Natural killer cell (primary cell): ENCODE data around the gene QRSL1. TPM values are rescaled to one million over a fixed set of nuclear protein-coding genes. Genes with fewer than 3 reads are reported as not detected.

ENCODE experiments used
- ATAC-seq, 3 donors: fragments of 150-1000 bp in 2 of 3; fragments of 200-7000 bp in 1 of 3; cut with Tn5 transposase; 1 replicate in 1 of 3; 2 replicates in 2 of 3; pipeline ENCODE4 v1.10.0; 2021; ENCODE audit warnings: mild to moderate bottlenecking in 2 of 3, moderate library complexity in 2 of 3
- DNase-seq, 2 donors: peaks; one replicate each; pipeline versions ENCODE4 v3.0.0 to v3.0.0-alpha.2; 2013 to 2021; ENCODE audit warnings: mixed read lengths in 1 of 2
- H3K27ac ChIP-seq: one replicate; pipeline ENCODE4 v1.5.1; 2013; ENCODE audit warnings: mild to moderate bottlenecking, low read length
- H3K27me3 ChIP-seq: one replicate; pipeline ENCODE4 v1.6.1; 2013; ENCODE audit warnings: low read length; ENCODE audit not compliant: control insufficient read depth, insufficient read depth
- H3K36me3 ChIP-seq: one replicate; pipeline ENCODE4 v1.6.1; 2013; ENCODE audit warnings: low read length; ENCODE audit not compliant: control insufficient read depth, insufficient read depth
- H3K4me1 ChIP-seq: one replicate; pipeline ENCODE4 v1.6.1; 2013; ENCODE audit warnings: low read length; ENCODE audit not compliant: control insufficient read depth, insufficient read depth
- H3K4me3 ChIP-seq: one replicate; pipeline ENCODE4 v1.5.1; 2013; ENCODE audit warnings: low read length
- H3K9me3 ChIP-seq: one replicate; pipeline ENCODE4 v1.6.1; 2013; ENCODE audit warnings: low read length; ENCODE audit not compliant: control insufficient read depth, insufficient read depth
- H3K27ac Mint-ChIP-seq, 2 donors: one replicate each; pipeline ENCODE4 v1.8.0; 2022; ENCODE audit warnings: mild to moderate bottlenecking in 2 of 2, mixed read lengths in 2 of 2, moderate library complexity in 1 of 2
- H3K27me3 Mint-ChIP-seq, 2 donors: one replicate each; pipeline ENCODE4 v1.8.0; 2022; ENCODE audit warnings: low read depth in 2 of 2, mixed read lengths in 2 of 2
- H3K36me3 Mint-ChIP-seq: one replicate; pipeline ENCODE4 v1.8.0; 2022; ENCODE audit warnings: mixed read lengths
- H3K4me1 Mint-ChIP-seq, 2 donors: one replicate each; pipeline ENCODE4 v1.8.0; 2022; ENCODE audit warnings: mixed read lengths in 2 of 2
- H3K4me3 Mint-ChIP-seq: one replicate; pipeline ENCODE4 v1.8.0; 2022; ENCODE audit warnings: mild to moderate bottlenecking, moderate library complexity, mixed read lengths
- H3K9me3 Mint-ChIP-seq, 2 donors: one replicate each; pipeline ENCODE4 v1.8.0; 2022; ENCODE audit warnings: mixed read lengths in 2 of 2
- WGBS: methylation state at CpG from one replicate; pipeline ENCODE4 v1.1.7; 2013; ENCODE audit warnings: missing lambda C conversion rate; ENCODE audit not compliant: insufficient coverage; 5-methylcytosine and 5-hydroxymethylcytosine counted together
- intact Hi-C: fragments of 100-400 bp; cut with micrococcal nuclease; formaldehyde crosslinking; loops from one replicate; pipeline ENCODE4 v1.14.2; 2022
- total RNA-seq, 4 donors: library from RNA; stranded (reverse); fragments of 120-200 nt in 1 of 4; gene quantifications; one replicate each; pipeline versions ENCODE4 v1.2.3 to v1.2.4, GENCODE V29; 2013 to 2022
- TF ChIP-seq, protein P1 (sequence below): fragments of 200-600 bp; IDR thresholded peaks from one replicate; pipeline ENCODE4 v1.8.0; 2022; ENCODE audit warnings: antibody characterized with exemption

Gene QRSL1
- total RNA-seq, 3 donors from 2014 or later (not counting 1 experiment from before 2014, with no cell fraction given), result 5.6 to 8.4 (median 6.5) TPM

DNA sequence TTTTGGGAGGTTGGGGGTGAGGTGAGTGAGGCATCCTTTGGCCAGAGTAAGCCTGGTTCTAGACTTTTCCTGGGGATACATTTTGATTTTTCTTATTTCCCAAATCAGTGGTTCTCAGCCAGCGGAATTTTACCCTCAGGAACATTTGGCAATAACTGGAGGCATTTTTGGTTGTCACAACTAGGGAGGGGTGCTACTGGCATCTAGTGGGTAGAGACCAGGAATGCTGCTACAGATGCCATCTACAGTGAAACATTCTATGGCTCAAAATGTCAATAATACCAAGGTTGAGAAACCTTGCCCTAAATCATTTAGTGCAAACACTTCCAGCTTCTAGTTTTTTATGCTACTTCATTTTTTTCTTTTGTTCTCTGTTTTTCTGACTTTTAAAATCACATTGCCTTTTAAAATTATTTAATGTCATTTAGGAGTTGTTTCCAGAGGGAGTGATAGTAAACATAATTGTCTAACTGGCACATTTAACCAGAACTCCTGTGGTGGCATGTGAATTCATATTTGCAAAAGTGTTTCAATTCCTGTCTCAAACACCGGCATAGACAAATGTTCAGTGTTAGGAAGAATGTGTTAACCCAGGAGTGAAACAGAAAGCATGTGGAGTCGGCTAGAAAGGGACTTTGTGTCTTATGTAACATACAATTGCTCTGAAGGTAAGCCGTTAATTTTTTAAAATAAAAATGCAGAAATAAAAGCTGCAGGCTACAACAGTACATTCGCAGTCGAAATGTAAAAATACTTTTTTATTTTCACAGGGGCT is 59.0 kb downstream of the QRSL1 start:
- no peaks in the 10 kb centered on the region for H3K27me3 ChIP-seq
- H3K36me3 ChIP-seq, result no peaks in the 10 kb centered on the region
- H3K4me1 ChIP-seq, result no peaks in the 10 kb centered on the region
- no peak overlapping the region for H3K27ac Mint-ChIP-seq
- DNase-seq (no peak), ATAC-seq (no peak)
- H3K36me3 Mint-ChIP-seq, result no peaks in the 10 kb centered on the region
- H3K4me3 Mint-ChIP-seq, result no peak overlapping the region
- no peaks in the 10 kb centered on the region for H3K9me3 Mint-ChIP-seq
- H3K9me3 ChIP-seq, result no peaks in the 10 kb centered on the region
- peaks cover 3 to 5% of the 10 kb centered on the region in 2 donors for H3K27me3 Mint-ChIP-seq
- H3K4me3 ChIP-seq, result no peak overlapping the region
- no peaks in the 10 kb centered on the region for H3K4me1 Mint-ChIP-seq
- no peak overlapping the region for H3K27ac ChIP-seq
- TF ChIP-seq, protein P1, sequence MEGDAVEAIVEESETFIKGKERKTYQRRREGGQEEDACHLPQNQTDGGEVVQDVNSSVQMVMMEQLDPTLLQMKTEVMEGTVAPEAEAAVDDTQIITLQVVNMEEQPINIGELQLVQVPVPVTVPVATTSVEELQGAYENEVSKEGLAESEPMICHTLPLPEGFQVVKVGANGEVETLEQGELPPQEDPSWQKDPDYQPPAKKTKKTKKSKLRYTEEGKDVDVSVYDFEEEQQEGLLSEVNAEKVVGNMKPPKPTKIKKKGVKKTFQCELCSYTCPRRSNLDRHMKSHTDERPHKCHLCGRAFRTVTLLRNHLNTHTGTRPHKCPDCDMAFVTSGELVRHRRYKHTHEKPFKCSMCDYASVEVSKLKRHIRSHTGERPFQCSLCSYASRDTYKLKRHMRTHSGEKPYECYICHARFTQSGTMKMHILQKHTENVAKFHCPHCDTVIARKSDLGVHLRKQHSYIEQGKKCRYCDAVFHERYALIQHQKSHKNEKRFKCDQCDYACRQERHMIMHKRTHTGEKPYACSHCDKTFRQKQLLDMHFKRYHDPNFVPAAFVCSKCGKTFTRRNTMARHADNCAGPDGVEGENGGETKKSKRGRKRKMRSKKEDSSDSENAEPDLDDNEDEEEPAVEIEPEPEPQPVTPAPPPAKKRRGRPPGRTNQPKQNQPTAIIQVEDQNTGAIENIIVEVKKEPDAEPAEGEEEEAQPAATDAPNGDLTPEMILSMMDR, result no peak
- 74% methylated on average over 6 of the region's 6 CpGs for WGBS
- intact Hi-C loops, result no loop called here

DNA sequence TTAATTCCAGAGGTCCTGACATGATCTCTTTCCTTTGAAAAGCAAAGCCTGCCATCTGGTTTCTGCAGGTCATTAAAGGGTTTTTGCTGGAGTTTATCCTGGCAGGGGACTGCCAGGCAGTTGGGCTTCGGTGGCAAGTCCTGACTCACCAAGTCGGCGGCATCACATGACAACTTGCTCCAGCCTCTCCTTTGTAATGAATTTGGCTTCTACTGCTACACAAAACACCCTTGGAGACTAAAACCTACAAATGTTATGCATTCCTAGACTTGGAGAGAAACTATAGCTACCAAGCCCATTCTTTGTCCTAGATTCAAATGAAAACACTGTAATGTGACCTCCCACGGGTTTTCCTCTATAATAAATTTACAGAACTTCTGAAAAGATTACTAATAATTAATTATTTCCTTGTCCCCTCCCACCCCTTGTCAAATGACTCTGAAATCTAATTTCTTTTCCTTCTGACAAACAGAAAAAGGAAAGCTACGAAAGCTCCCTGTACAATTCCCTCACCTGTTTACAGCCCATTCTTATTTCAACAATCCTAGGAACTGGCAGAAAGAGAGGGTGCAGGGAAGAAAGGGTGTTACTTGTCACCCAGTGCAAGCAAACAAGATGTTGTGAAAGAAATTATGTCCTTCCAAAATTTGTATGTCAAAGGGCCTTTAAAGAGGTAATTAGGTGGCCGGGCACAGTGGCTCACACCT is 62.9 kb downstream of the QRSL1 start:
- DNase-seq (no peak), ATAC-seq (no peak)
- Mint-ChIP-seq H3K4me3 (no peak overlapping the region), H3K4me1 (no peaks in the 10 kb centered on the region), H3K27ac (no peak overlapping the region), H3K27me3 (peaks cover 9 to 10% of the 10 kb centered on the region in 2 donors), H3K36me3 (no peaks in the 10 kb centered on the region), H3K9me3 (no peaks in the 10 kb centered on the region)
- TF ChIP-seq, protein P1, result no peak
- intact Hi-C loops, result no loop called here
- no peaks in the 10 kb centered on the region for H3K27me3 ChIP-seq
- H3K9me3 ChIP-seq, result no peaks in the 10 kb centered on the region
- no peaks in the 10 kb centered on the region for H3K36me3 ChIP-seq
- 84% methylated on average over 6 of the region's 6 CpGs for WGBS
- H3K27ac ChIP-seq, result no peak overlapping the region
- no peak overlapping the region for H3K4me3 ChIP-seq
- no peaks in the 10 kb centered on the region for H3K4me1 ChIP-seq

DNA sequence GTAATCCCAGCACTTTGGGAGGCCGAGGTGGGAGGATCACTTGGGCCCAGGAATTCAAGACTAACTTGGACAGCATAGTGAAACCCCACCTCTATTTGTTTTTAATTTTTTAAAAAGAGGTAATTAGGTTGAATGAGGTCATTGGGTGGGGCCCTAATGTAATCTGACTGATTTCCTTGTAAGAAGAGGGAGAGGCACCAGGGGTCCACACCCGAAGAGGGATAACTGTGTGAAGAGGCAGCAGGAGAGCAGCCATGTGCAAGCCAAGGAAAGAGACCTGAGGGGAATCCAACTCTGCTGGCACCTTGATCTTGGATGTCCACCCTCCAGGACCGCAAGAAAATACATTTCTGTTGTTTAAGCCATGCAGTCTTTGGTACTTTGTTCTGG is 63.4 kb downstream of the QRSL1 start:
- no peaks in the 10 kb centered on the region for H3K36me3 ChIP-seq
- H3K36me3 Mint-ChIP-seq, result no peaks in the 10 kb centered on the region
- H3K4me3 ChIP-seq, result no peak overlapping the region
- H3K9me3 Mint-ChIP-seq, result no peaks in the 10 kb centered on the region
- H3K27me3 Mint-ChIP-seq, result peaks cover 8 to 10% of the 10 kb centered on the region in 2 donors
- no peaks in the 10 kb centered on the region for H3K4me1 Mint-ChIP-seq
- 89% methylated on average over 3 of the region's 3 CpGs for WGBS
- H3K4me1 ChIP-seq, result no peaks in the 10 kb centered on the region
- no peak overlapping the region for H3K4me3 Mint-ChIP-seq
- H3K27ac Mint-ChIP-seq, result no peak overlapping the region
- no peaks in the 10 kb centered on the region for H3K27me3 ChIP-seq
- TF ChIP-seq, protein P1, result no peak
- no peaks in the 10 kb centered on the region for H3K9me3 ChIP-seq
- no peak for ATAC-seq
- intact Hi-C loops, result no loop called here
- no peak overlapping the region for H3K27ac ChIP-seq
- DNase-seq, result no peak
